Tibial nerve (tissue), 3 donors: ENCODE results near the gene RXRB.

ENCODE experiments used
- CTCF ChIP-seq, 5 experiments: fragments of 200-600 bp in 3 of 5; fragments of 450-650 bp in 2 of 5; sonication (generic) in 3 of 5; IDR thresholded peaks; one replicate each; pipeline ENCODE4 v1.5.1; 2016 to 2019; ENCODE audit warnings: antibody characterized with exemption in 5 of 5, mild to moderate bottlenecking in 3 of 5, moderate library complexity in 2 of 5
- POLR2A ChIP-seq, 2 donors: fragments of 450-650 bp; IDR thresholded peaks; one replicate each; pipeline ENCODE4 v1.6.1; 2017; ENCODE audit warnings: antibody characterized with exemption in 2 of 2, mild to moderate bottlenecking in 2 of 2, moderate library complexity in 2 of 2

DNA sequence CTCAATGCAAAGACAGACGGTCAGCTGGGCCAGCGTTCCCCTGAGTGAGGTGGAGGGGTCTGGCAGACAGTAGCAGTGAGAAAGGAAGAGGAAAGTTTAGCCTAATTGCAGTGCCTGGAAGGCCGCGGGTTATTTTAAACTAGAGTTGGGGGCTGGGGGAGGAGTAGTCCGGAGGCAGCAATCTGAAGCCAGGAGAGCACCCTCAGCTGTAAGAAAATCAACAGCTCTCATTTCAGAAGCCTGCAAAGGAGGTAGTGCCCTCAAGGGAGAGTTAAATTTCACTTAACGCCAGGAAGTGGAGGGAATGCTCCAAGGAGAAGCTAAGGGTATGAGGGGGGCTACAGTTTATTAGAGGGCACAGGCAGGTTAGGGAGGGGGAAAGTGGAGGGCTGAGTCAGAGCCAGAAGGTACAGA, 34.8 kb upstream of the RXRB start:
- TF ChIP-seq POLR2A (IDR thresholded peaks at IDR 0.05) (no peak), CTCF (IDR thresholded peaks at IDR 0.05) (no peak)
